CD4-positive, alpha-beta T cell (primary cell): Measurements from ENCODE around the gene CALML5. TPM values are rescaled to one million over a fixed set of nuclear protein-coding genes. Genes with fewer than 3 reads are reported as not detected.

Experiments
- ATAC-seq: fragments of 200-7000 bp; cut with Tn5 transposase; one replicate; pipeline ENCODE4 v1.10.0; 2022; ENCODE audit warnings: mild to moderate bottlenecking; ENCODE audit not compliant: poor library complexity
- CTCF ChIA-PET: fragments of 350-600 bp; sonication (Branson Sonifier 250); formaldehyde crosslinking; loops from one replicate; lab custom pipeline; 2021; ENCODE audit warnings: antibody characterized with exemption, inconsistent platforms; lab: Charles Lee
- POLR2A ChIA-PET: fragments of 350-600 bp; sonication (Branson Sonifier 250); formaldehyde crosslinking; loops from one replicate; lab custom pipeline; 2021; ENCODE audit warnings: antibody characterized with exemption, inconsistent platforms; lab: Charles Lee
- DNase-seq, 14 experiments: peaks; one replicate each; pipeline ENCODE4 v3.0.0-alpha.2; 2013 to 2020; ENCODE audit warnings: mixed read lengths in 2 of 14
- H3K27ac ChIP-seq, 2 donors: one replicate each; pipeline versions ENCODE4 v1.5.1 to v1.7.0; 2013; ENCODE audit warnings: low read length in 2 of 2, low read depth in 1 of 2, mild to moderate bottlenecking in 1 of 2
- H3K27me3 ChIP-seq, 2 experiments: 1 replicate in 1 of 2; 2 replicates in 1 of 2; pipeline versions ENCODE4 v1.6.1 to v1.7.0; 2013; ENCODE audit warnings: low read length in 2 of 2, control low read depth in 1 of 2, mild to moderate bottlenecking in 1 of 2, moderate library complexity in 1 of 2; ENCODE audit not compliant: insufficient read depth in 2 of 2, control insufficient read depth in 1 of 2
- H3K36me3 ChIP-seq: one replicate; pipeline ENCODE4 v1.6.1; 2013; ENCODE audit warnings: low read length, control low read depth; ENCODE audit not compliant: insufficient read depth
- H3K4me1 ChIP-seq: one replicate; pipeline ENCODE4 v1.6.1; 2013; ENCODE audit warnings: low read length, control low read depth; ENCODE audit not compliant: insufficient read depth
- H3K4me3 ChIP-seq: one replicate; pipeline ENCODE4 v1.5.1; 2013; ENCODE audit warnings: mild to moderate bottlenecking, low read length, moderate library complexity
- H3K9me3 ChIP-seq, 2 experiments: 1 replicate in 1 of 2; 2 replicates in 1 of 2; pipeline versions ENCODE4 v1.6.1 to v1.7.0; 2013; ENCODE audit warnings: low read length in 2 of 2, mild to moderate bottlenecking in 2 of 2, control low read depth in 1 of 2, moderate library complexity in 1 of 2; ENCODE audit not compliant: control insufficient read depth in 1 of 2, insufficient read depth in 1 of 2
- H3K27ac Mint-ChIP-seq: one replicate; pipeline ENCODE4 v1.8.0; 2020; ENCODE audit warnings: mixed read lengths
- H3K27me3 Mint-ChIP-seq: one replicate; pipeline ENCODE4 v1.8.0; 2021; ENCODE audit warnings: mixed read lengths
- H3K36me3 Mint-ChIP-seq: one replicate; pipeline ENCODE4 v1.8.0; 2021; ENCODE audit warnings: low read depth, mixed read lengths
- H3K4me1 Mint-ChIP-seq: one replicate; pipeline ENCODE4 v1.8.0; 2021; ENCODE audit warnings: low read depth, mixed read lengths
- H3K4me3 Mint-ChIP-seq: one replicate; pipeline ENCODE4 v1.8.0; 2020; ENCODE audit warnings: mild to moderate bottlenecking, mixed read lengths
- H3K9me3 Mint-ChIP-seq: one replicate; pipeline ENCODE4 v1.8.0; 2020; ENCODE audit warnings: mixed read lengths
- CTCF ChIP-seq: fragments of 200-600 bp; IDR thresholded peaks from one replicate; pipeline ENCODE4 v1.8.0; 2022; ENCODE audit warnings: antibody characterized with exemption, mild to moderate bottlenecking
- intact Hi-C, 2 experiments: fragments of 100-400 bp; cut with DNase I in 1 of 2; cut with micrococcal nuclease in 1 of 2; formaldehyde crosslinking; loops; one replicate each; pipeline versions ENCODE4 v1.15.1 to v1.9.0; 2023 to 2025; cut with DNase I, micrococcal nuclease
- total RNA-seq, 174 experiments: library from RNA in 2 of 174; stranded (reverse) in 2 of 174; gene quantifications; one replicate each; pipeline ENCODE4 v1.2.3 and lab custom pipeline; 2021 to 2026

The CALML5 gene
- total RNA-seq, 2 experiments from 2014 or later, result not detected

DNA sequence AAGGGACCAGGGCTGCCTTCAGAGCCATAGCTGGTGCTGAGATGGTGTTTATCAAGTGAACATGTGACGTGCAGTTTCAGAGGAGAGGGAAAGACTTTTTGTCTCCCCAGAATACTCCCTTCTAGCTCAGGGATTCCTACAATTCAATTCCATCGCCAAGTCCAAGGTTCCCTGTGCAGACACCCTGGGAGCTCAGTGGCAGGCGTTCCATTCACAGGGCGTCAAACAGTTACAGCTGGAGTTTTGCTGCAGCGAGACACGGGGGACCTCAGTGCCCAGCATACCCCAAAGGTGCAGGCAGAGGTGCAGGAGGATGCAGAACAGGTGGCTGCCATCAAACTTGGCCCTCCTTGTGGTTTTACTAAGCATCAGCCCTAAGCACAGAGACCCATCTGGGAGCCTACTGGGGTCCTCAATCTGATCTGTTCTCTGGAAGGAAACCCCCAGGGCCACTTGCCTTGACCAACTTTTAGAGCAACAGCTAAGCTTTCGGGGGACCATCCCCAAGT is 846 bp upstream of the CALML5 start:
- ATAC-seq (no peak), DNase-seq (peak in 1 of 14 experiments; percentile 2)
- ChIA-PET POLR2A (no interaction called here), CTCF (no interaction called here)
- no peak for TF ChIP-seq CTCF
- Mint-ChIP-seq H3K4me3 (no peak overlapping the region), H3K27me3 (no peaks in the 10 kb centered on the region), H3K4me1 (no peaks in the 10 kb centered on the region), H3K36me3 (no peaks in the 10 kb centered on the region), H3K9me3 (no peaks in the 10 kb centered on the region), H3K27ac (no peak overlapping the region)
- Histone ChIP-seq H3K27ac (no peak overlapping the region), H3K4me3 (no peak overlapping the region), H3K9me3 (no peaks in the 10 kb centered on the region), H3K36me3 (no peaks in the 10 kb centered on the region), H3K4me1 (no peaks in the 10 kb centered on the region), H3K27me3 (peaks cover 0 to 2% of the 10 kb centered on the region in 2 experiments)
- intact Hi-C loops, result no loop called here

GRCh38 chr10:5498791-5499492 is 428 bp downstream of the CALML5 start:
- no peaks in the 10 kb centered on the region for H3K27me3 Mint-ChIP-seq
- no peak overlapping the region for H3K4me3 Mint-ChIP-seq
- Histone ChIP-seq H3K27ac (no peak overlapping the region), H3K36me3 (no peaks in the 10 kb centered on the region), H3K27me3 (no peaks in the 10 kb centered on the region), H3K4me1 (no peaks in the 10 kb centered on the region), H3K4me3 (no peak overlapping the region), H3K9me3 (no peaks in the 10 kb centered on the region)
- H3K27ac Mint-ChIP-seq, result no peak overlapping the region
- H3K36me3 Mint-ChIP-seq, result no peaks in the 10 kb centered on the region
- DNase-seq (no peak), ATAC-seq (no peak)
- ChIA-PET POLR2A (no interaction called here), CTCF (no interaction called here)
- intact Hi-C loops, result no loop called here
- no peaks in the 10 kb centered on the region for H3K9me3 Mint-ChIP-seq
- no peak for TF ChIP-seq CTCF
- H3K4me1 Mint-ChIP-seq, result no peaks in the 10 kb centered on the region

GRCh38 chr10:5497948-5498730 is 1.2 kb downstream of the CALML5 start:
- ChIA-PET CTCF (no interaction called here), POLR2A (no interaction called here)
- Histone ChIP-seq H3K4me3 (no peak overlapping the region), H3K27ac (no peak overlapping the region), H3K27me3 (no peaks in the 10 kb centered on the region), H3K4me1 (no peaks in the 10 kb centered on the region), H3K36me3 (no peaks in the 10 kb centered on the region), H3K9me3 (peaks cover 0 to under 1% of the 10 kb centered on the region in 2 experiments)
- Mint-ChIP-seq H3K9me3 (no peaks in the 10 kb centered on the region), H3K36me3 (no peaks in the 10 kb centered on the region), H3K27me3 (no peaks in the 10 kb centered on the region), H3K4me3 (no peak overlapping the region), H3K4me1 (no peaks in the 10 kb centered on the region), H3K27ac (no peak overlapping the region)
- DNase-seq (no peak), ATAC-seq (no peak)
- intact Hi-C loops, result no loop called here
- TF ChIP-seq CTCF, result no peak
